ENCODE data around the gene PLA2G4B.

Gene PLA2G4B

DNA sequence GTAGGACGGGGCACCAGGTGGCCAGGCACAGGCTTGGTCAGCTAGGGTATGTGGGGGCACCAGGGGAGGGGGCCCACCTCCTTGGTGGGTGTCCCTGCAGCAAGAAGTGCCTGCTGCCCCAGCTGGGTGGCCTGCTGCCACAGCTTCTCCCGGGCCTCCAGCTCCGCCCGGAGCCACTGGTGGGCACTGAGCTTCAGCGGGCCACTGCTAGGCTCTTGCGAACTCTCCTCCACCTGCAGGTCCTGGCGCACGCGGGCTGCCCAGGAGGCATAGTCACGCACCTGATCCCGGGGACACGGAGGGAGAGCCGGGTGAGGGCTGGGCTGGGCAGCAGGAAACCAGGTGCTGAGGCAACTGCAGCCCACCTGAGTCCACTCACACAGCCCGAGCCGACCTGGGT is 29.7 kb downstream of the PLA2G4B start:
- Histone ChIP-seq H3K4me3 (ENCODE audit: insufficient read depth, low read depth, low read length) (no peak overlapping the region), H3K4me1 (ENCODE audit: control insufficient read depth, insufficient read depth, low read length) (peaks cover 15% of the 10 kb centered on the region), H3K27me3 (ENCODE audit: control insufficient read depth, insufficient read depth, low read length, poor library complexity, severe bottlenecking) (no peaks in the 10 kb centered on the region), H3K27ac (ENCODE audit: insufficient read depth, low read depth, low read length, poor library complexity, severe bottlenecking) (no peak overlapping the region), H3K36me3 (ENCODE audit: control insufficient read depth, insufficient read depth, low read length) (no peaks in the 10 kb centered on the region), H3K9me3 (ENCODE audit: control insufficient read depth, low read length) (no peaks in the 10 kb centered on the region)
- WGBS, 2 experiments: 95 to 96% methylated on average over 15 of the region's 15 CpGs

DNA sequence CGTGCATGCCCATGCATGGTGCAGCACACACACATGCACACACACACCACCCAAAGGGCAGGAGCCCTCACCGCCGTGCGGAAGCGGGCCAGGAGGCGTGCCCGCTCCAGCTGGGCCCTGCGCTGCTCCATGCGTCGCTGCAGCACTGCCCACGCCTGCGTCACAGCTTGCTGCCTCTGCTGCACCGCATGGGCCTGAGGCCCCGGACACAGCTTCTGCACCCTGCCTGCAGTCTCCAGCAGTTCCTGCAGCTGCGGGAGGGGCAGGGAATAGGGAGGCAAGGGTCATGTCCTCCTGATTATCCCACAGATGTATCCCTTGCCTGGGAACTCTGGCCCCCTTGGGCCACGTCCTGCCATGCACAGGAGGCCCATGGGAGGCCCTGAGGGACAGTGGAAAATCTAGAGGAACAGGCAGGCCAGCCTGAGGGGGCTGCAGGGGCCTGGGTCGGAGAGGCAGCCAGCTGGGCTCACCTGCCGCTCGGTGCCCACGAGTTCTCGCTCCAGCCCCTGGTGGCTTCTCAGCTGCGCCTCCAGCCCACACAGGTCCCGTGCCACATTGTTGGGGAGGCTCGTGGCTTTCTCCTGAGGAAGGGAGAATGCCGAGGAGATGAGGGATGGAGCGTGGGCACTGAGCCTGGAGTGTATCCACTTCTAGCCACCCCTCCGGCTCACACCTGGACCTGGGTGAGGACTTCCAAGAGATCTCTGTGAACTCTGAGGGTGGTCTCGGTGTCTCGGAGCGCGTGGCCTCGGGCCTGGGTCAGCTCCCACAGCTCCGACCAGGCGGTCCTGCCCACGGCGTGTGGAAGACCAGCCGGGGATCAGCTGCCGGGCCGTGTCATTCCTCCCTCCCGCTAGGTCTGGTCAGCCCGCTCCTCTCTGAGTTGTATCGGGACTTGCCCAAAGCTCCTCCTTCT is 31.4 kb downstream of the PLA2G4B start:
- no peaks in the 10 kb centered on the region for H3K27me3 ChIP-seq (ENCODE audit: control insufficient read depth, insufficient read depth, low read length, poor library complexity, severe bottlenecking)
- WGBS, 2 experiments: 89 to 91% methylated on average over 42 of the region's 42 CpGs
- no peak overlapping the region for H3K4me3 ChIP-seq (ENCODE audit: insufficient read depth, low read depth, low read length)
- peaks cover 15% of the 10 kb centered on the region for H3K4me1 ChIP-seq (ENCODE audit: control insufficient read depth, insufficient read depth, low read length)
- no peak overlapping the region for H3K27ac ChIP-seq (ENCODE audit: insufficient read depth, low read depth, low read length, poor library complexity, severe bottlenecking)
- no peaks in the 10 kb centered on the region for H3K36me3 ChIP-seq (ENCODE audit: control insufficient read depth, insufficient read depth, low read length)
- H3K9me3 ChIP-seq (ENCODE audit: control insufficient read depth, low read length): no peaks in the 10 kb centered on the region

DNA sequence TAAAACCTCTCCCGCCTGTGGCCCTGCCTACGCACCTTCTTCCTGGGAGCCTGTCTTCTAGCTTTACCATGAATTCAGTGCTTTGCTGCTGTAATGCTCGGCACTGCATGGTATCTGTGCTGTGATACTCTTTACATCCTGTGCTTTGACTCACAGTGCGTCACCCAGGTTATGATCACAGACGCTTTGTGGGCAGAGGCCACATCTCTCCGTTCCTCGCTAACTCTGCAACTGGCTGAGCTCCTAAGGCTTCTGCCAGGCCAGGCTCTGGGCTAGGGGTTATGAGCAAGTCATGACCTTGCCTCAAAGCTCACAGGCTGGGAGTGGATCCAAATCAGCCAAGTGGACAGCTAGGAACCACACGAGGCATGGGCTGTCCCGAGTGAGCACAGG is 32.0 kb downstream of the PLA2G4B start:
- Histone ChIP-seq H3K27me3 (ENCODE audit: control insufficient read depth, insufficient read depth, low read length, poor library complexity, severe bottlenecking) (no peaks in the 10 kb centered on the region), H3K4me1 (ENCODE audit: control insufficient read depth, insufficient read depth, low read length) (peaks cover 15% of the 10 kb centered on the region), H3K4me3 (ENCODE audit: insufficient read depth, low read depth, low read length) (no peak overlapping the region), H3K27ac (ENCODE audit: insufficient read depth, low read depth, low read length, poor library complexity, severe bottlenecking) (no peak overlapping the region), H3K9me3 (ENCODE audit: control insufficient read depth, low read length) (no peaks in the 10 kb centered on the region), H3K36me3 (ENCODE audit: control insufficient read depth, insufficient read depth, low read length) (no peaks in the 10 kb centered on the region)
- WGBS, 2 experiments: 82 to 86% methylated on average over 9 of the region's 9 CpGs

DNA sequence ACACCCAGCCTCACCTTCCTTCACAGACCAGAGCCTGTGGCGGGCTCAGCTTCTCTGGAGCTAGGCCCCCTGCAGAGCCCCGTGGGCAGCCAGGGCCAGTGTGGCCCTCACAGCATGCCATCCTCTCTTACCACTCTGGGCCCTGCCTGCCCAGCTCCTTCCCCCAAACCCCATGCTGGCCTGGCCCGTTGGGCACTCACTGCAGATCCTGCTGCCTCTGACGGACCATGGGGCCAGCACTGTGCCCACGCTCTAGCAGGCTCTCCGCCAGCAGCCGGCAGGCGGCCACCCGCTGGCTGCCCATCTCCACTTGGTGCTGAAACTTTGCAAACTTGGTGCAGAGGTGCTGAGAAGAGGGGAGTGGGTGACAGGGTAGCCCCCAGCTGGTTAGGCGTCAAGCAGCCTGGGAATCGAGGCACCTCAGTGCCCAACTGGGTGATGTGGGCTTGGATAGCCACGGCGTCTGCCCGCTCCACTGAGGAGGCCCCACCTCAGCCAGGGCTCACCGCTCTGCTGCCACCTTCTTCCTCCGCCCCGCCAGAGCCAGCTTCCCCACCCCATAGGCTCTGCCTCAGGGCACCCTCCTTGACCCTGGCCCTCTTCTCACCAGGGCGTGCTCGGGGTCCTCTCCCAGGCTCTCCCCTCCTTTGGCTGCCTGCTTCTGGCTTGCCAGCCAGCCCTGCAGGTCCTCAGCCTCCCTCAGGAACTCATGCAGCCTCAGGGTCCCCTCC is 32.7 kb downstream of the PLA2G4B start:
- Histone ChIP-seq H3K36me3 (ENCODE audit: control insufficient read depth, insufficient read depth, low read length) (no peaks in the 10 kb centered on the region), H3K27ac (ENCODE audit: insufficient read depth, low read depth, low read length, poor library complexity, severe bottlenecking) (no peak overlapping the region), H3K27me3 (ENCODE audit: control insufficient read depth, insufficient read depth, low read length, poor library complexity, severe bottlenecking) (no peaks in the 10 kb centered on the region), H3K4me3 (ENCODE audit: insufficient read depth, low read depth, low read length) (no peak overlapping the region), H3K4me1 (ENCODE audit: control insufficient read depth, insufficient read depth, low read length) (peaks cover 9% of the 10 kb centered on the region), H3K9me3 (ENCODE audit: control insufficient read depth, low read length) (no peaks in the 10 kb centered on the region)
- WGBS, 2 experiments: 93 to 95% methylated on average over 19 of the region's 19 CpGs

DNA sequence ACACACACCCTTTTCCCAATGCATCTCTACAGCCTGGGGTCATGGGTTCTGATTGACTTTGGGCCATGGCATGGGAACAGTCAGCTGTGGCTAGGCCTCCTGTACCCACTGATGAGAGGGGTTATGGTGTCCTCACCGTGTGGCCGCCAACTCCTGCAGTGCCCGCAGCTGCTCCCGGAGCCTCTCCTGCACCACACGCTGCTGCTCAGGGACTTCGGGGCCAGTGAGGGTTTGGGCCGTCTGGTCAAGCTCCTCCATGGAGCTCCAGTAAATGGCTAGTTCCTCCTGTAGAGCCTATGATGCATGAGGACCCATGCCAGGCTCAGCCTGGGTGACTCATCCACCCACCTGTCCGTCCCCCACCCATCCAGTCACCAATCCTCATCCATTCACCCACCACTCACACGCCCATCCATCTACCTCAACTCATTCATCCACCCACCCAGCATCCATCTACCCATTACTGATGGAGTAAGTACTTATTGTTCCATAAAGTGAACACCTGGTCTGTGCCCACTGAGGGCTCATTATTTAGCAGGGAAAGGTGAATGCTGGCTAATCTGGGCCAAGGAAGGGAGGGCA is 33.6 kb downstream of the PLA2G4B start:
- WGBS, 2 experiments: 92 to 95% methylated on average over 9 of the region's 9 CpGs

DNA sequence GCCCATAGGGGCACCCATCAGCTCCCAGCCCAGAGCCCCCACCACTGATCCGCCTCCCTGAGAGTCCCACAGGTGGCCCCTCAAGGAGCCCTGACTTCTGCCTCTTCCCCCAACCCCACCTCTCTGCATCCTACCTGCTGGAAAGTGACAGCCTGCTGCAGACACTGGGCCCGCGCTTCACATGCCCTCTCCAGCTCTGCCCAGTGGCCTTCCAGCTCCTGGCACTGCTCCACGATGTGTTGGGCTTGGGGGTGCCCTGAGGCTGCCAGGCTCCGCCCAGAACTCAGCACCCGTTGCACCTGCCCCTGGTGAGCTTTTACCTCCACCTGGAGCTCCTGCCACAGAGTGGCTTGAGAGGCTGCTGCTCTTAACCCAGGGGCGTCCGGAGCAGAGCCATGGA is 35.1 kb downstream of the PLA2G4B start:
- H3K27me3 ChIP-seq (ENCODE audit: control insufficient read depth, insufficient read depth, low read length, poor library complexity, severe bottlenecking): no peaks in the 10 kb centered on the region
- no peaks in the 10 kb centered on the region for H3K4me1 ChIP-seq (ENCODE audit: control insufficient read depth, insufficient read depth, low read length)
- H3K36me3 ChIP-seq (ENCODE audit: control insufficient read depth, insufficient read depth, low read length): no peaks in the 10 kb centered on the region
- no peak overlapping the region for H3K27ac ChIP-seq (ENCODE audit: insufficient read depth, low read depth, low read length, poor library complexity, severe bottlenecking)
- WGBS, 2 experiments: 92 to 93% methylated on average over 8 of the region's 8 CpGs
- no peaks in the 10 kb centered on the region for H3K9me3 ChIP-seq (ENCODE audit: control insufficient read depth, low read length)
- no peak overlapping the region for H3K4me3 ChIP-seq (ENCODE audit: insufficient read depth, low read depth, low read length)

More for the DNA sequence above, 33.6 kb downstream of the PLA2G4B start:
- Histone ChIP-seq H3K4me3 (ENCODE audit: insufficient read depth, low read depth, low read length) (no peak overlapping the region), H3K4me1 (ENCODE audit: control insufficient read depth, insufficient read depth, low read length) (no peaks in the 10 kb centered on the region), H3K27me3 (ENCODE audit: control insufficient read depth, insufficient read depth, low read length, poor library complexity, severe bottlenecking) (no peaks in the 10 kb centered on the region), H3K27ac (ENCODE audit: insufficient read depth, low read depth, low read length, poor library complexity, severe bottlenecking) (no peak overlapping the region), H3K36me3 (ENCODE audit: control insufficient read depth, insufficient read depth, low read length) (no peaks in the 10 kb centered on the region), H3K9me3 (ENCODE audit: control insufficient read depth, low read length) (no peaks in the 10 kb centered on the region)

DNA sequence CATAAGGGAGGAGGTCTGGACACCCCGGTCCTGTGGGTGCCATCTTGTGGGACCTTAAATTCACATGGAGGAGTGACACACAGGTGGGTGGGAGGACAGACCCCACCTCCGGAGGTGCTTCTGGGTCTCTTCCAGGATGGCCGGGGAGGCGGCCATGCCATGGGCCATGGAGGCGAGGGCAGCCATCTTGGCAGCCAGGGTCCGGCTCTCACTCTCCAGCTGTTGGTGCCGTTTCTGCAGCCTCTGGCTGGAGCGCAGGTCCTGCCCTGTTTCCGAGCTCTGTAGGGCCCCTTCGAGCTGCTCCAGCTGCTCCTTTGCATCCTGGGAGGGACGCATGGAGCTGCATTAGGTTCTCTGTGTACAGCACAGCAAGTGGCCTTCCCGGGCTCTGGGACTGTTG is 36.1 kb downstream of the PLA2G4B start:
- Histone ChIP-seq H3K36me3 (ENCODE audit: control insufficient read depth, insufficient read depth, low read length) (no peaks in the 10 kb centered on the region), H3K27ac (ENCODE audit: insufficient read depth, low read depth, low read length, poor library complexity, severe bottlenecking) (no peak overlapping the region), H3K27me3 (ENCODE audit: control insufficient read depth, insufficient read depth, low read length, poor library complexity, severe bottlenecking) (peaks cover 2% of the 10 kb centered on the region), H3K4me3 (ENCODE audit: insufficient read depth, low read depth, low read length) (no peak overlapping the region), H3K4me1 (ENCODE audit: control insufficient read depth, insufficient read depth, low read length) (no peaks in the 10 kb centered on the region), H3K9me3 (ENCODE audit: control insufficient read depth, low read length) (no peaks in the 10 kb centered on the region)
- 95 to 96% methylated on average over 12 of the region's 12 CpGs for WGBS, 2 experiments

DNA sequence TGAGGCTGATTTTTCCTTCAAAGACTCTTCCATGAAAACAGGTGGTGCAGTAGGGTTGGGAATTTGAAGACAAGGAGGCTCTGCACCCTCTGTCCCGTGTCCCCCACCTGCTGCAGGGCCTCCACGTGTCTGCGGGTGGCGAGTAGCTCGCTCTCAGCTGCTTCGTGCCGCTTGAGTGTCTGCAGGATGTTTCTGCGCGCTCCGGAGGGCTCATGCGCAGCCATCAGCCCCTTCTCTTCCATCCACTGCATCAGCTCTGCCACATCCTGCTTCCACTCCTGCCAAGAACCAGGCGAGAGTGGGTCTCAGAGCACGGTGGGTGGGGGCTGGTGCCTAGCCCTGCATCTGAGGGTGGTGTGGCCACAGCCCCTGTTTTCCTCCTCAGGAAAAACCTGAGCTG is 37.4 kb downstream of the PLA2G4B start:
- Histone ChIP-seq H3K4me3 (ENCODE audit: insufficient read depth, low read depth, low read length) (no peak overlapping the region), H3K27me3 (ENCODE audit: control insufficient read depth, insufficient read depth, low read length, poor library complexity, severe bottlenecking) (peaks cover 15% of the 10 kb centered on the region), H3K9me3 (ENCODE audit: control insufficient read depth, low read length) (no peaks in the 10 kb centered on the region), H3K36me3 (ENCODE audit: control insufficient read depth, insufficient read depth, low read length) (no peaks in the 10 kb centered on the region), H3K4me1 (ENCODE audit: control insufficient read depth, insufficient read depth, low read length) (no peaks in the 10 kb centered on the region), H3K27ac (ENCODE audit: insufficient read depth, low read depth, low read length, poor library complexity, severe bottlenecking) (no peak overlapping the region)
- 88 to 90% methylated on average over 13 of the region's 13 CpGs for WGBS, 2 experiments

DNA sequence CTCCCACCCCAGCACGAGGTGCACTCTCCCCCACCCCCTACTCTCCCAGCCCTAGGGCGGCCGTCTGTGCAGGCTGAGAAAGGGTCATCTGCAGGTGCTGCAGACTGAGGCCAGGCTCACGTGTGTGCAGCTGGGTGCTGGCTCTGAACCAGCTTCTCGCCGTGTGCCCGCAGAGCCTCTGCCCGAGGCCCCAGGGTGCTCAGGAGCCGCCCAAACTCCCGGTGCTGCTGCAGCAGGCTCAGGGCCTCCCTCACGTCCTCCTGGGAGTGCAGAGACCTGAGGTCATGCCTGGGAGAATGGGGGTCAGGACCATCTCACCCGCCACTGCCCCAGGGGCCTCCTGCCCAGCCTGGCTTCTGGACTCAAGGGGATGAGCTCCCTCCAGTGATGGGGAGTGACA is 38.0 kb downstream of the PLA2G4B start:
- Histone ChIP-seq H3K27ac (ENCODE audit: insufficient read depth, low read depth, low read length, poor library complexity, severe bottlenecking) (no peak overlapping the region), H3K9me3 (ENCODE audit: control insufficient read depth, low read length) (no peaks in the 10 kb centered on the region), H3K27me3 (ENCODE audit: control insufficient read depth, insufficient read depth, low read length, poor library complexity, severe bottlenecking) (peaks cover 22% of the 10 kb centered on the region), H3K36me3 (ENCODE audit: control insufficient read depth, insufficient read depth, low read length) (no peaks in the 10 kb centered on the region), H3K4me3 (ENCODE audit: insufficient read depth, low read depth, low read length) (no peak overlapping the region), H3K4me1 (ENCODE audit: control insufficient read depth, insufficient read depth, low read length) (no peaks in the 10 kb centered on the region)
- 86% methylated on average over 12 of the region's 12 CpGs for WGBS, 2 experiments
